Lower lobe of right lung (tissue), 2 donors: ENCODE measurements around the gene SAMD9. TPM values are rescaled to one million over a fixed set of nuclear protein-coding genes. Genes with fewer than 3 reads are reported as not detected.

ENCODE experiments used
- ATAC-seq, 2 donors: fragments of 200-7000 bp; cut with Tn5 transposase; one replicate each; pipeline ENCODE4 v1.9.1; 2020 to 2022; ENCODE audit warnings: mild to moderate bottlenecking in 2 of 2, moderate library complexity in 2 of 2
- DNase-seq: peaks from one replicate; pipeline ENCODE4 v3.0.0-alpha.2; 2020
- H3K27ac ChIP-seq: fragments of 200-600 bp; one replicate; pipeline ENCODE4 v1.8.0; 2022
- H3K27me3 ChIP-seq: fragments of 200-600 bp; one replicate; pipeline ENCODE4 v1.8.0; 2022; ENCODE audit warnings: low read depth
- H3K36me3 ChIP-seq: fragments of 200-600 bp; one replicate; pipeline ENCODE4 v1.8.0; 2022; ENCODE audit warnings: mild to moderate bottlenecking
- H3K4me1 ChIP-seq: fragments of 200-600 bp; one replicate; pipeline ENCODE4 v1.8.0; 2022
- H3K4me3 ChIP-seq: fragments of 200-600 bp; one replicate; pipeline ENCODE4 v1.8.0; 2022; ENCODE audit warnings: mild to moderate bottlenecking
- H3K9me3 ChIP-seq: fragments of 200-600 bp; one replicate; pipeline ENCODE4 v1.8.0; 2022
- intact Hi-C: fragments of 100-400 bp; cut with DNase I; formaldehyde crosslinking; loops from one replicate; pipeline ENCODE4 v1.11.0; 2022
- long read RNA-seq: library from polyadenylated mRNA; unstranded; transcript quantifications from one replicate; pipeline ENCODE4 v2.0.0, GENCODE V29; 2021
- total RNA-seq: library from RNA; stranded (reverse); fragmentation: NEBNext Ultra II Directional; extraction: Animal tissue kit (Norgen Biotek cat#: 25700); gene quantifications from one replicate; pipeline ENCODE4 v1.2.1, GENCODE V29; 2021
- TF ChIP-seq, protein P1 (sequence below): fragments of 200-600 bp; IDR thresholded peaks from one replicate; pipeline ENCODE4 v1.8.0; 2022; ENCODE audit warnings: antibody characterized with exemption, mild to moderate bottlenecking
- donor health status: DM: no; HTN: yes; CAD: no; lungs with severe emphysema.

Gene SAMD9
- 24.3 TPM for total RNA-seq
- long read RNA-seq, full-length matches to known transcripts: 3 of 7 reads
- long read RNA-seq, partial matches to known transcripts: 0 of 7 reads
- long read RNA-seq, other reads (novel, unspliced or antisense): 4 of 7 reads

DNA sequence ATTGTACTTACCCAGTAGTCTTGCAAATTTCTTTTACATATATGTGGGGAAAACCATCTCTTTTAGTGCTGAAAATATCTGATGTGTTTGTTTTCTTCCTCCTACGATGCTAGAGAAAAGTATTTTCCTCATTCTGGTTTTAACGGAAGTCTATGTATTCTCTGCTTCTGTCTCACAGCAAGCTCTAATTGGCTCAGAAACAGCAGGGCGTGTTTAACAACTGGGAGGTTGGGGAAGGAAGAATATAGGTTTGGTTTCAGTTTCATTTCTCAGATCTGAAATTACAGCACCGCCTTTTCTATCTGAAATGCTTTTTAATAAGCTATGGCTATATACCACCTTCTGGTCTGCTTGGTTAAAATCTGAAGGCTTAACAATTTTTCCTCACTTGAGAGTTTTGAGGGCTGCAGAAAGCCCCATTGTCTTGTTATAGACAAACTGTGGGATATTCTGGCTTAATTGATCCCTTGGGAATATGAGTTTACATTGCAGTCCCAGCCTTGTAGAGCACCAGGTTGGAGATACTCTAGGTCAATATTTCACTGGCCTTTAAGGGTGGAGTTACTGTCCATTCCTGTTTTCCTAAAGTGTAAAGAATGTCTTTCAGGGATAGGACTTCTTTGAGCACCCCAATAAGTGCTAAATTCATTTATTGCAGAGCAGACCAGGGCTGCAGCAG lies at the start of gene SAMD9:
SAMD9 (minus strand) TSS at position 128 of the 679 bp plus-strand sequence. CDS start 11,882 bp downstream, outside the sequence.
- intact Hi-C loops: no loop called here
- Histone ChIP-seq H3K4me3 (peak within 1 kb of the TSS; percentile 58), H3K27ac (peak within 1 kb of the TSS; percentile 83), H3K9me3 (peaks cover 4% of the 10 kb centered on the region), H3K4me1 (peaks cover 21% of the 10 kb centered on the region), H3K36me3 (no peaks in the 10 kb centered on the region), H3K27me3 (no peaks in the 10 kb centered on the region)
- TF ChIP-seq, protein P1, sequence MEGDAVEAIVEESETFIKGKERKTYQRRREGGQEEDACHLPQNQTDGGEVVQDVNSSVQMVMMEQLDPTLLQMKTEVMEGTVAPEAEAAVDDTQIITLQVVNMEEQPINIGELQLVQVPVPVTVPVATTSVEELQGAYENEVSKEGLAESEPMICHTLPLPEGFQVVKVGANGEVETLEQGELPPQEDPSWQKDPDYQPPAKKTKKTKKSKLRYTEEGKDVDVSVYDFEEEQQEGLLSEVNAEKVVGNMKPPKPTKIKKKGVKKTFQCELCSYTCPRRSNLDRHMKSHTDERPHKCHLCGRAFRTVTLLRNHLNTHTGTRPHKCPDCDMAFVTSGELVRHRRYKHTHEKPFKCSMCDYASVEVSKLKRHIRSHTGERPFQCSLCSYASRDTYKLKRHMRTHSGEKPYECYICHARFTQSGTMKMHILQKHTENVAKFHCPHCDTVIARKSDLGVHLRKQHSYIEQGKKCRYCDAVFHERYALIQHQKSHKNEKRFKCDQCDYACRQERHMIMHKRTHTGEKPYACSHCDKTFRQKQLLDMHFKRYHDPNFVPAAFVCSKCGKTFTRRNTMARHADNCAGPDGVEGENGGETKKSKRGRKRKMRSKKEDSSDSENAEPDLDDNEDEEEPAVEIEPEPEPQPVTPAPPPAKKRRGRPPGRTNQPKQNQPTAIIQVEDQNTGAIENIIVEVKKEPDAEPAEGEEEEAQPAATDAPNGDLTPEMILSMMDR: no peak
- ATAC-seq: peak; percentile 96 to 98
- no peak for DNase-seq

DNA sequence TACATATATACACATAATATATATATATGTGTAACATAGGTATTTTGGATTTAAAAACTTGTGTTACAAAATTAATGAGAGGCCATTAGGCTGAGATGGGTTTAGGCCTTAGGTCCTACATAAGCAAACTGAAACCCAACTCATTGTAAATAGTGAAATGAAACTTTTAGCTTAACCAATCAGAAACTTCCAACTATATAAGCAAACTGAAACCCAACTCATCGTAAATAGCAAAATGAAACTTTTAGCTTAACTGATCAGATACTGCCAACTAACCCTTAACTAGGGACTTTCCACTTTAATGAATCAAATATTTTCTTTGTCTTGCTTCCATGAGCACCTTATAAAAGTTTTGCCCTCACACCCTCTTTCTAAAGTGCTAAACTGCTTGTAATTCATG lies 47.7 kb upstream of the SAMD9 start:
- no peaks in the 10 kb centered on the region for H3K27me3 ChIP-seq
- H3K9me3 ChIP-seq: no peaks in the 10 kb centered on the region
- peak overlapping the region; percentile 18 for H3K4me3 ChIP-seq
- intact Hi-C loops: no loop called here
- H3K27ac ChIP-seq: no peak overlapping the region
- no peaks in the 10 kb centered on the region for H3K4me1 ChIP-seq
- no peaks in the 10 kb centered on the region for H3K36me3 ChIP-seq
- TF ChIP-seq, protein P1: no peak
- no peak for DNase-seq
- no peak for ATAC-seq

DNA sequence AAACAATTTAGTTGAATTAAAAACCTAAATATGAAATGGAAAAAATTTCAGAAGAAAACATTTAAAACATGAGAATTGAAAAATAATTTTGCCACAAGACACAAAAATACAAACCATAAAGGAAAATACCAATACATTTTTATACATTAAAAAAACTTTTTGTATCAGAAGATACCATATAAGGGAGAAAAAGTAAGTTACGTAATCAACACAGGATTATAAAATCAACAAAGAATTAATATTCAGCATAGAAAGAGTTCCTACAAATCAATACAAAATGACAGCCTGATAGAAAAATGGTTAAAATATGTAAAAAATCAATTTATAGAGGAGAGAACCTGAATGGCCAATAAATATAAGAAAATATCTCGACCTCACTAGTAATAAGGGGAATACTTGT lies 47.0 kb upstream of the SAMD9 start:
- H3K27me3 ChIP-seq: no peaks in the 10 kb centered on the region
- no peak overlapping the region for H3K4me3 ChIP-seq
- TF ChIP-seq, protein P1: no peak
- DNase-seq (no peak), ATAC-seq (no peak)
- no peak overlapping the region for H3K27ac ChIP-seq
- no peaks in the 10 kb centered on the region for H3K36me3 ChIP-seq
- no peaks in the 10 kb centered on the region for H3K4me1 ChIP-seq
- no peaks in the 10 kb centered on the region for H3K9me3 ChIP-seq
- intact Hi-C loops: no loop called here

DNA sequence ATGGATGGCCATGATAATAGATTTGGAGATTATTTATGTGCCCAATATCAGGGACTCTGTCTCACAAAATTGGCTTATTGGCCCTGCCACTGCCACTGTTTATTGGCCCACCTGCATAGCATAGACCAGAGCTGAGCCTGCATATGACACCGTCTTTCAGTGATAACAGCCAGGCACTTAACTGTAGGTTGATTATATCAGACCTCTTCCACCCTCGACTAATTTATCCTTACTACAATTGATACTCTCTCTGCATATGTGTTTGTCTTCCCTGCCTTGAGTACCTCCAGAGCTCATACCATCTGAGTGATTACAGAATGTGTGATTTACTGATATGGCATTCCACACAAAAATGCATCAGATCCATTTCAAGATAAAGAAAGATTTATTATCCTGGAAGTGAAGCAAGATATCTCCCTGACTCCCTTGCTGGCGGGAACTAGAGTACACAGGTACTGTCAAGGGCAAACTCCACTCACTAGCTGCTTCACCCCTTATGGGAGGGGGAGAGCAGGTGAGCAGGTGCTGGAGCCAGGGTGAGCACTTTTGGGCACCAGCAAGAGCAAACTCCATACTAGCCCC lies 43.5 kb upstream of the SAMD9 start:
- DNase-seq (no peak), ATAC-seq (no peak)
- no peaks in the 10 kb centered on the region for H3K9me3 ChIP-seq
- intact Hi-C loops: no loop called here
- no peaks in the 10 kb centered on the region for H3K36me3 ChIP-seq
- H3K27ac ChIP-seq: no peak overlapping the region
- H3K4me1 ChIP-seq: no peaks in the 10 kb centered on the region
- H3K27me3 ChIP-seq: no peaks in the 10 kb centered on the region
- TF ChIP-seq, protein P1: no peak
- no peak overlapping the region for H3K4me3 ChIP-seq

DNA sequence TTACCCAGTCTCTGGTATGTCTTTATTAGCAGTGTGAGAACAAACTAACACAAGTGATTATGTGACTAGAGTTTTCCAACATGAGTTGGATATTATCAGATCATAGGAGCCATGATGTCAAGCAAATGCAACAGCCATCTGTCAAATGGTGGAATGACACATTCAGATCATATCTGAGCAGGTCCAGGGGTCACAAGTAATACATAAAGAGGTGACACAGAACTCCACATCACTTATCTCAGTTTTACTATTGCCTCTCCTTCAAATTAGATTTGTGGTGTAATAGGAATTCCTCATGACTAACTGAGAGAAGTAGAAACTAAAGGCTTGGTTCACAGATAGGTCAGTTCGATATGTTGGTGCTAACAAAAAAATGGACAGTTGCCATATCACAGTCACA lies 42.6 kb upstream of the SAMD9 start:
- no peak for DNase-seq
- ATAC-seq: no peak
- Histone ChIP-seq H3K36me3 (no peaks in the 10 kb centered on the region), H3K27me3 (no peaks in the 10 kb centered on the region), H3K9me3 (no peaks in the 10 kb centered on the region), H3K4me3 (no peak overlapping the region), H3K4me1 (no peaks in the 10 kb centered on the region), H3K27ac (no peak overlapping the region)
- intact Hi-C loops: no loop called here
- TF ChIP-seq, protein P1: no peak
